Erythroblast (primary cell): ENCODE measurements around the gene SRRM1.
"Not testable (repeated sequence)": the region's sequence is repeated elsewhere in the genome, so short reads cannot be mapped to it uniquely, and the experiment has no call there.

Experiments
- DNase-seq, 2 experiments: peaks; one replicate each; lab custom pipeline; 2025; lab: John Stamatoyannopoulos, UW
- GATA1 ChIP-seq: IDR thresholded peaks from 2 replicates; pipeline ENCODE4 v1.6.1; 2011; ENCODE audit warnings: low read depth, mild to moderate bottlenecking, control low read depth, low read length, moderate library complexity
- POLR2A ChIP-seq: IDR thresholded peaks from 2 replicates; pipeline ENCODE4 v1.6.1; 2011; ENCODE audit warnings: mild to moderate bottlenecking, low read length

SRRM1 gene

DNA sequence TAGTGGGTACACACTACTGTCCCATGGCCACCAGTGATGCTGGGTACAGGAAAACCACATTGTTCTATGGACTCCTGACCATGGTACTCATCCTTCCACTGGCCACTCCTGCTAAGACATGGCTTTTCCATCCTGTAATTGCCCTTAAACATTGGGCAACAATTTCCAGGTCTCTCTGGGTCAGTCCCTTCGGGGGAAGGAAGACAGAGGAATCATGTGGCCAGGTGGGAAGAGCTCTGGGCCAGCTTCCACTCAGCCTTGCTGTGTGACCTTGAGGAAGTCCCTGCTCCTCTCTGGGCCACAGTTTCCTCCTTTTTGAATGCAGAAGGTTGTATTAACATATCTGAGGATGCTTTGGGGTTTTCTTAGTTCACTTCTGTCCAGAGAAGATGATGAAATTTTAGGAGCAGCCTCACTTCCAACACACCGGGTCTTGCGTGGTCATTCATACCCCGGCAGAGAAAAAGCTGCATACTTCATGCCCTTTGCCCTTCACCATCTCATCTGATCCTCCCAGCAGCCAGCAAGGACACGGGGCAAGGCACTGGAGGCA lies 50.8 kb downstream of the SRRM1 start:
- no peak for DNase-seq
- TF ChIP-seq GATA1 (no peak), POLR2A (no peak)

DNA sequence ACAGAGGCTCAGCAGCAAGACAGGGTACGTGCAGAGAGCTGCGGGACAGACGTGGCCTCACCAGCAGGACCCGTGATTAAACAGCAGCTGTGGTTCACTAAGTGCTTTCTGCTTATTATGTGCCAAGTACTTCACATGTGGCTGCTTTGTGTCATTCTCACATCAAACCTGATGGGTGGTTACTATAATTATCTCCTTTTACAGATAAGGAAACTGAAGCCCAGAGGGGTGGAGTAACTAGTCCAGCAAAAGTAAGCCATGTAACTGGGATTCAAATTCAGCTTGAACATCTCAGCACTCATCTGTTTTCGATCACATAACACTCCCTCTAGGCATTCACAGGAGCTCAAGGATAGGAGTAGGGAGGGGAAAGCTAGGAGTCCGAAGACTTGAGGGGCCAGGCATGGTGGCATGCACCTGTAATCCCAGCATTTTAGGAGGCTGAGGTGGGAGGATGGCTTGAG lies 51.3 kb downstream of the SRRM1 start:
- peak in 1 of 2 experiments; percentile 35 for DNase-seq
- peak; percentile 7 for TF ChIP-seq POLR2A
- TF ChIP-seq GATA1 = no peak

- TF ChIP-seq GATA1 (no peak), POLR2A (no peak)
- DNase-seq = peak in 1 of 2 experiments; percentile 43
These were observed 52.3 kb downstream of the SRRM1 start for GRCh38 chr1:24695202-24695974.

- DNase-seq = no peak
- TF ChIP-seq GATA1 (no peak), POLR2A (no peak)
These were observed 53.1 kb downstream of the SRRM1 start for GRCh38 chr1:24696041-24696755.

DNA sequence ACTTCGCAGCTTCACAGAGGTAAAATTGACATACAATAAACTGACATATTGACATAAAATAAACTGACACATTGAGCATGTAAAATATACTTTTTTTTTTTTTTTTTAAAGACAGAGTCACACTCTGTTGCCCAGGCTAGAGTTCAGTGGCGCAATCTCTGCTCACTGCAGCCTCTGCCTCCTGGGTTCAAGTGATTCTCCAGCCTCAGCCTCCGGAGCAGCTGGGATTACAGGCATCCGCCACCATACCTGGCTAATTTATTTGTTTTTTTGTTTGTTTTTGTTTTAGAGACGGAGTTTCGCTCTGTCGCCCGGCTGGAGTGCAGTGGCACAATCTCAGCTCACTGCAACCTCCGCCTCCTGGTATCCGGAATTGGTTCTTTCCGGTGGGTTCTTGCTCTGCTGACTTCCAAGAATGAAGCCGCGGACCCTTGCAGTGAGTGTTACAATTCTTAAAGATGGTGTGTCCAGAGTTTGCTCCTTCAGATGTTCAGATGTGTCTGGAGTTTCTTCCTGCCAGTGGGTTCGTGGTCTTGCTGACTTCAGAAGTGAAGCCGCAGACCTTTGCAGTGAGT lies 53.7 kb downstream of the SRRM1 start:
- TF ChIP-seq POLR2A = no peak
- DNase-seq = no peak

GRCh38 chr1:24697453-24698001 lies 54.4 kb downstream of the SRRM1 start:
- DNase-seq = not testable (repeated sequence)

DNA sequence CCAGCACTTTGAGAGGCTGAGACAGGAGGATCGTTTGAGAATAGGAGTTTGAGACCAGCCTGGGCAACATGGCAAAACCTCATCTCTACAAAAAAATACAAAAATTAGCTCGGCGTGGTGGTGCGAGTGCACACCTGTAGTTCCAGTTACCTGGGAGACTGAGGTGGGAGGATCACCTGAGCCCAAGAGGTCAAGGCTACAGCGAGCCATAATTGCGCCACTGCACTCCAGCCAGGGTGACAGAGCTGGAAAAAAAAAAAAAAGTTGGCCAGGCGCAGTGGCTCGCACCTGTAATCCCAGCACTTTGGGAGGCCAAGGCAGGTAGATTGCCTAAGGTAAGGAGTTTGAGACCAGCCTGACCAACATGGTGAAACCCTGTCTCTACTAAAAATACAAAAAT lies 55.2 kb downstream of the SRRM1 start:
- DNase-seq = not testable (repeated sequence)

GRCh38 chr1:24699628-24700027 lies 56.5 kb downstream of the SRRM1 start:
- TF ChIP-seq GATA1 = no peak
- no peak for DNase-seq

DNA sequence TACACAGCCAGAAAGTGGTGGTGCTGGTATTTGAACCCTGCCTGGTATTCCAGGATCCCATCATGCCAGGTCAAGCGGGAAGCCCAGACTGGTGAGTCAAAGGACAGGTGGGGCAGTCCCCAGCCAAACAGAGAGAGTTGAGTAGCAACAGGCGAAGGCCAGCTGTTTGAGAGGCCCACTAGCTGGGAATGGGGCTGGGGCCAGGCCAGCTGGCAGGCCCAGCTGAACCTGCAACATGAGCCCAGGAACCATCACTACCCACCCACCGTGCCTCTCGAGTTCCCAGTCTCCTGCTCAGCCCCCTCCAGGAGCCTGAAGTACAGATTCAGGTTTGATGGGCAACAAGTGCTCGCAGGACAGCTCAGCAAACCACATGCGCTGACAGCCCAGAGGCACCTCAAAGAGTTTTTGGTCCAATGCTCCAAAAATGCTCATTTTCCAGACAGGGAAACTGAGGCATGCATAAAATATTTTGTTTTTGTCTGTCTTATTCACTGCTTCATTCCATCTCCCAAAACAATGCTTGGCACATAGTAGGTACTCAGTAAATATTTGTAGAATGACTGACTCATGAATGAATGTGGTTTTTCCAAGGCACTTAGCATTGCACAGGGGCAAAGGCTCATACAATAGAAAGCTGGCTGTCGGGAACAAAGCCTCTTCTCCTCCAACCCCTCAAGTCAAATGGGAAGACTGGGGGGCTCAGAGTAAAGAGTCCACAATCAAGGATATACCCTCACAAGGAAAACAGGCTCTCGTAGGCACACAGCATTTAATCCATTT lies 59.6 kb downstream of the SRRM1 start:
- no peak for DNase-seq
- no peak for TF ChIP-seq GATA1
- no peak for TF ChIP-seq POLR2A

DNA sequence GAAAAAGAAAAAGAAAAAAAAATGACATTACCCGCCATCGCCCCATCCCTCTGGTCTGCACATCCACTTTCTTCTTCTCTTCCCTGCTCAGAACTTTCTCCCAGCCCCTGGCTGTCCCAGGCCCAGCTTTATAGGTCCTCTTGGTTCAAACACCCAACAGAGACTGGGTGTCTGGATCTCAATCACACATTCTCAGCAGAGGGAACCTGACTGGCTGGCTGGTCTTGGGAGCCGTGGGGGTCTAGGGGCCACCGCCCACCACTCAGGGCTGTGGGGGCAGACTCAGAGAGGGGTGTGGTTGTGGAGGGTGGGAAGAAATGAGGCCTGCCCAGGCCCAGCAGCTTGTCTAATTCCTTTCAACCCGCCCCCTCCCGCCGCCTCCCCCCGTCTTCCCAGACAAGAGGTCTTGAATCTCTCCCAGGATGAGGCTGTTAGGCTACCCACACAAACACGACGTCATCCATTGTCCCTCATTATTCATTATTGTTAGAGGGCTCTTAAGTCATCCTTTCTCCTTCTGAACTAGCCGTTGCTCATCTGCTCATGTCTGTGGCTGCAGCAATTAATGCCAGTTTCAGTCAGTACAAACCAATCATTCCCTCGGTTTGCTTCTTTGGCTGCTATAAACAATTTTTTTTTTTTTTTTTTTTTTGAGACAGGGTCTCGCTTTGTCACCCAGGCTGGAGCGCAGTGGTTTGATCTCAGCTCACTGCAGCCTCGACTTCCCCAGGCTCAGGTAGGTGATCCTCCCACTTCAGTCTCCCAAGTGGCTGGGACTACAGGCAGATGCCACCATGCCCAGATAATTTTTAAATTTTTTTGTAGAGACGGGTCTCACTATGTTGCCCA lies 61.5 kb downstream of the SRRM1 start:
- no peak for DNase-seq
- TF ChIP-seq GATA1 = no peak
- TF ChIP-seq POLR2A = no peak

DNA sequence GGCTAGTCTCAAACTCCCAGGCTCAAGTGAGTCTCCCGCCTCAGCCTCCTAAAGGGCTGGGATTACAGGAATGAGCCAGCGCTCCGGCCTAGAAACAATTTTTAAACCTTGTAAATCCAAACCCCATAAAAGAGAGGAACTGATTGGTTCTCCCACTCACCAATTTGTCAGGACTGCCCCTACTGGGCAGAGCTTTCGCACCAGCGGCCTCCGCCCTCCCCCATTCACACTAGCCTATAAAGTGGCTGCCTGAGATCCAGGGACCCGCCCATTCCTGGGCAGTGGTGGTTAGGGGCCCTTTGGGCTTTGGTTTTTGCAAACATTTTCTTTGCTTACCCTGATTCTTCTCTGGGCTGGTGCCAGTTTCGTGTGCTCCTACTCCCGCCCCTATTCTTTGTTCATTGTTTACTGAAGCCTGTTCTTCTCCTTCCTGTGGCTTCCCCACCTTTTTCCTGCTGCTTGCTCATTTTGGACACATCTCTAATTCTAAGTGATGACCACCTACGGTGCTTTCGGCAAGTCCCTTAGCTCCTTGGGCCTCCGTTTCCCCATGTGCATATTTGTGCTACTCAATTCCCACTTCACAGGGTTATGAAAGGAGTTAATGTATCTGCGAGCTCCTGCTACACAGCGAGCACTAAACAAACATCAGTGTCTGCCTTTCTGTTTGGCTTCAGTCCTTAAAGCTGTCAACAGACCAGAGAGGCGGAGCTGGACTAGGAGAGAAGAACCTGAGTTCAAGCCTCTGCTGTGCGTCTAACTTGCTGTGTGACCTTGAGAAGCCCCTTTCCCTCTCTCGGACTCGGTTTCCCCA lies 62.4 kb downstream of the SRRM1 start:
- DNase-seq = peak in 1 of 2 experiments; percentile 56
- TF ChIP-seq POLR2A (no peak), GATA1 (no peak)

DNA sequence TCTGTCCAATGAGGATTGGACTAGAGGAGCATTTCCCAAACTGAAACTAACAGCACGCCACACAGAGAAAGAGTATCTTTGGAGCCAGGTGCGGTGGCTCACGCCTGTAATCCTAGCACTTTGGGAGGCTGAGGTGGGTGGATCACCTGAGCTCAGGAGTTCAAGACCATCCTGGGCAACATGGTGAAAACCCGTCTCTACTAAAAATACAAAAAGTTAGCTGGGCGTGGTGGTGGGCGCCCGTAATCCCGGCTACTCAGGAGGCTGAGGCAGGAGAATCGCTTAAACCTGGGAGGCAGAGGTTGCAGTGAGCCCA lies 62.9 kb downstream of the SRRM1 start:
- DNase-seq = not testable (repeated sequence)
